Fibroblast of lung (primary cell): ENCODE results near the gene GTF2A1L.

ENCODE experiments used
- CTCF ChIP-seq, 2 donors: IDR thresholded peaks in 1 of 2; conservative IDR thresholded peaks in 1 of 2; 1 replicate in 1 of 2; 2 replicates in 1 of 2; pipeline ENCODE4 v1.5.1; 2011 to 2012; ENCODE audit warnings: low read length in 2 of 2, control low read depth in 1 of 2, inconsistent platforms in 1 of 2, low read depth in 1 of 2, mild to moderate bottlenecking in 1 of 2
- EZH2 ChIP-seq: IDR thresholded peaks from 2 replicates; pipeline ENCODE4 v1.5.1; 2012; ENCODE audit warnings: low read length, control low read depth, mild to moderate bottlenecking; ENCODE audit errors: missing control alignments

- peak in 1 of 2 donors; percentile 14 for TF ChIP-seq CTCF (conservative IDR thresholded peaks at IDR 0.05 in 1 of 2, IDR thresholded peaks at IDR 0.05 in 1 of 2; ENCODE audit: low read depth in 1 of 2, low read length in 2 of 2)
- no peak for TF ChIP-seq EZH2
Measured at GRCh38 chr2:48725696-48726494, 108.2 kb downstream of the GTF2A1L start.
